Ishikawa (cell line): ENCODE measurements around the gene NME7.

Experiments
- CEBPB ChIP-seq: IDR thresholded peaks from 2 replicates; pipeline ENCODE4 v1.6.1; 2012
- CREB1 ChIP-seq: IDR thresholded peaks from 2 replicates; pipeline ENCODE4 v1.6.1; 2012; ENCODE audit warnings: low read depth
- EGR1 ChIP-seq: IDR thresholded peaks from 2 replicates; pipeline ENCODE4 v1.6.1; 2012
- EP300 ChIP-seq: IDR thresholded peaks from 2 replicates; pipeline ENCODE4 v1.6.1; 2012; ENCODE audit warnings: borderline replicate concordance
- FOXM1 ChIP-seq: IDR thresholded peaks from 2 replicates; pipeline ENCODE4 v1.6.1; 2012; ENCODE audit warnings: low read depth, borderline replicate concordance
- MAX ChIP-seq: IDR thresholded peaks from 2 replicates; pipeline ENCODE4 v1.6.1; 2012
- NFIC ChIP-seq: IDR thresholded peaks from 2 replicates; pipeline ENCODE4 v1.6.1; 2012
- RAD21 ChIP-seq: IDR thresholded peaks from 2 replicates; pipeline ENCODE4 v1.6.1; 2012; ENCODE audit warnings: low read depth
- REST ChIP-seq: IDR thresholded peaks from 2 replicates; pipeline ENCODE4 v1.6.1; 2012; ENCODE audit warnings: low read depth, mild to moderate bottlenecking
- TAF1 ChIP-seq: IDR thresholded peaks from 2 replicates; pipeline ENCODE4 v1.6.1; 2012; ENCODE audit warnings: low read depth, mild to moderate bottlenecking
- TCF12 ChIP-seq: IDR thresholded peaks from 2 replicates; pipeline ENCODE4 v1.6.1; 2012; ENCODE audit warnings: low read depth
- TEAD4 ChIP-seq: IDR thresholded peaks from 2 replicates; pipeline ENCODE4 v1.6.1; 2012
- USF1 ChIP-seq: IDR thresholded peaks from 2 replicates; pipeline ENCODE4 v1.6.1; 2012
- YY1 ChIP-seq: IDR thresholded peaks from 2 replicates; pipeline ENCODE4 v1.6.1; 2012; ENCODE audit warnings: low read depth
- ZBTB7A ChIP-seq: IDR thresholded peaks from 2 replicates; pipeline ENCODE4 v1.6.1; 2012; ENCODE audit warnings: low read depth

NME7 gene

GRCh38 chr1:169119405-169119804 lies 248.2 kb downstream of the NME7 start:
- TF ChIP-seq EP300 (no peak), TAF1 (no peak), CEBPB (no peak), ZBTB7A (no peak), EGR1 (no peak)

- TF ChIP-seq REST (no peak), RAD21 (no peak), EP300 (no peak), CREB1 (no peak), YY1 (no peak), NFIC (no peak), TCF12 (no peak)
Observed at GRCh38 chr1:169118227-169118626, 249.4 kb downstream of the NME7 start.

- no peak for TF ChIP-seq TAF1
Observed at GRCh38 chr1:169117599-169117998, 250.0 kb downstream of the NME7 start.

GRCh38 chr1:169117014-169117413 lies 250.6 kb downstream of the NME7 start:
- TF ChIP-seq ZBTB7A (no peak), YY1 (no peak), MAX (no peak), EGR1 (no peak), TCF12 (no peak), TAF1 (no peak), FOXM1 (no peak), CEBPB (no peak), TEAD4 (no peak), CREB1 (no peak), NFIC (no peak), REST (no peak), USF1 (no peak), EP300 (no peak), RAD21 (no peak)

- TF ChIP-seq NFIC (no peak), TCF12 (no peak), RAD21 (no peak), ZBTB7A (no peak), CREB1 (no peak), FOXM1 (no peak), CEBPB (no peak), EGR1 (no peak), TEAD4 (no peak), MAX (no peak), USF1 (no peak), TAF1 (no peak), YY1 (no peak), REST (no peak), EP300 (no peak)
Observed at GRCh38 chr1:169115891-169116585, 251.6 kb downstream of the NME7 start.
